GM18517 (cell line): ENCODE results near the gene AQP1.

Source experiments
- ATAC-seq: cut with Tn5 transposase; IDR thresholded peaks from one replicate; pipeline ENCODE4 v1.9.1; 2021; ENCODE audit warnings: mild to moderate bottlenecking, moderate library complexity; ENCODE audit not compliant: unreplicated experiment

Gene AQP1

DNA sequence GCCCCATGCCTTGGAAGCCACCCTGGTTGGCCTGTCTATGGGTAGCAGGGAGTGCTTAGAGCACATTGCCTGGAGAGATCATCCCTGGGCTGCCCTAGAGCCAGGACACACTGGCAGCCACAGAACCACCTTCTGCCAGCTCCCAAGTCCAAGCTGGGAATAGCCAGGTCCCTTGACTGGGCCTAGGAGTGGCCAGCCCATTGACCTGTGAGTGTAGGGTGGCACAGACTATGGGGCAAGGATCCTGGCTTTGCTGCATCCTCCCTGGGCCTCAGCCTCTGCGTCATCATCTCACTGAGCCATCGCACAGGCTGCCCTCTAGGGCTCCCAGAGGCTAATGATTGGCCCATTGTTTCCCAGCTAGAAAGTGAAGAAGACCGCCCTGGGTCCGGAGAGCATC is 7.0 kb downstream of the AQP1 start:
- no peak for ATAC-seq

DNA sequence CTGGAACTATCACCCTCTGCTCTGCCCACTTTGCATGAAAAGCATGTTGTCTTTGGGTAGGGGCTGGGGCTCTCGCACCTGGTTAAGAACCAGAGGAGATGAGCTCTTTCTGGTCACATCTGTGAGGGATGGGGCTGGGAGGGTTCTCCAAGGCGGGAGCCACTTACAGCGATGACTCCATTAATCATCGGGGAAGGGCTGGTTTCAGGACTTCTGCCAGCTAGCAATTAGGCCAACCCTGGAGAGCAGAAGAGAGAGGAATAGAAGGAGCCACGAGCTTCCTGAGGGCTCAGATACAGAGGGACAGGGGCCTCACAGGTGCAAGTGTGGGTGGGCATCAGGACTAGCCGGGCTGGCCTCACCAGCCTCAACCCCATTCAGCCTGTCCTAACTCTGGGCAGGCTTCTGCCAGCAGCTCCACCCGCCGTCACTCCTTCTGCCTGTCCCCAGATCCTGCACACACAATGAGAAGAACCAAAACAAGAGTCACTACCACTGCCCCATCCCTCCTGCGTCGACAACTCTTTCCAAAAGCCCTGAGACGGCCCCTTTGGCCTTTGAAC is 8.4 kb downstream of the AQP1 start:
- ATAC-seq: no peak

DNA sequence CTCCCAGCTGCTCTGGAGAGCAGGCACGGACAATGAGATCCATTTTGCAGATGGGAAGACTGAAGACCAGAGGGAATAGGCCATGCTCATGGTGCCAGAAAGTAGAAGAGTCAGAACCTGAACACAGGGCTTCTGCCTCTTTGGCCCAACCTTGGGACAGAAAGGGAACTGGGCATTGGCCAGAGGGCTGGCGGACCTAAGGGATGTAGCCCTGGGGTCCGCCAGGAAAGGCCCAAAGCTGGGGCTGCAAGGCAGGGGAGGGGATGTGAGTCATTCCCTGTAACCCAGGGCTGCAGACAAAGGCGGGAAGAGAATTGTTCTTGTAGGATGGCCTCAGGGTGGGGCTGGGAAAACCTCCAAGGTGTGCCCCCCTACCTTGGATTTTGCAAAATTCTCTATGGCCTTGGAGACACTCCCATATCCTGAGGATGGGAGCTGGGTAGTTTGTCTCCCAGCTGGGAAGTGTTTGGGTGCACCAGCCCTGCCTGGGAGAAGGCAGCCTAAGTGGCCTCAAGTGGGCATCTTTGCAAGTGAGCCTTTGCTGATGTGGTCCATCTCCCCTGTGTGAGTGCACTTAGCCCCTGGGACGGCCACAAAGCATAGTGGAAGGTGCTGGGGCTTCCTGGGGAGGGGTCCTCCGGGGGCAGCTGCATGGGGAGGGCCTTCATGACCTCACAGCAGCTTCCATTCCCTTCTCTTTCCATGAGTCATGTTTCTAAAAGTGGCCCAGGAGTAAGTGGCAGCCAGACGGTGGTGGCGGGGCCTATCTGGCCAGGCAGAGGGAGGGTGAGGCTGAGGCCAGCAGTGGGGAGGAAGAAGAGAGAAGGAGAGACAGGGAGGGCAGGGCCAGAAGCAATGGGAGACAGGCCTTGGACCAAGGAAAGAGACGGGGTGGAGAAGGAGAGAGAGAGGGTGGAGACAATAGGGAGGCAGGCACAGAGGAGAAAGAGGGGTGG is 9.2 kb downstream of the AQP1 start:
- ATAC-seq: no peak

DNA sequence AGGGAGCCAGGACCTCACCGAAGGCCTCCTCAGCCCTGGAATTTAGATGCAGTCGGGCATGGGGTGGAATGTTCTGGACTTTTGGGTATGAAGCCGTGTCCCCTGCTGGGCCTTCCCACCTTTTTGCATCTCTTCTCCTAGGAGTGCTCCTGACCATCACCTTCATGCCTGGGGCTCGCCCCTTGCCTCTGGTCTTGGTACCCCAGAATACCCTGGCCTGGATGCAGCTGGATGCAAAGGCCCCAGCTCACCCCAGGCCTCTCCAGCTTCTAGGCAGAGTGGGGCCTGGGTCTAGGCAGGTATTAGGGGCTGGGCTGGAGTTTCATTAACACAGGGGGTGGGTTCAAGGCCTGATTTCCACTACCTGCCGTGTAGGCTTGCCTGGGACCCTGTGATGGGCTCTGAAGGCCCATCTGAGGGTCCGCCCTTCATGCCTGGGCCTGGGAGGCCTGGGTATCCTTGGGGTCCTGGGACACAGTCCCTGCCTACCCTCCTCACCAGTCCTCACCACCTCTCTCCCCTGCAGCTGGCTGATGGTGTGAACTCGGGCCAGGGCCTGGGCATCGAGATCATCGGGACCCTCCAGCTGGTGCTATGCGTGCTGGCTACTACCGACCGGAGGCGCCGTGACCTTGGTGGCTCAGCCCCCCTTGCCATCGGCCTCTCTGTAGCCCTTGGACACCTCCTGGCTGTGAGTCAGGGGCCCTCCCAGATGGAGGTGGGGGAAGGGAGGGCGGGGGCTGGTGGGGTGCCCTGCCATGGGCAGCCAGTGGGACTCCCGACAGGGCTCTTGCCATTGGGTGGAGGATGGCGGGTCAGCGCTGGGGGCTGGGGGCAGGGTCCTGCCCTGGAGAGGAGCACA is 10.1 kb downstream of the AQP1 start:
- no peak for ATAC-seq

DNA sequence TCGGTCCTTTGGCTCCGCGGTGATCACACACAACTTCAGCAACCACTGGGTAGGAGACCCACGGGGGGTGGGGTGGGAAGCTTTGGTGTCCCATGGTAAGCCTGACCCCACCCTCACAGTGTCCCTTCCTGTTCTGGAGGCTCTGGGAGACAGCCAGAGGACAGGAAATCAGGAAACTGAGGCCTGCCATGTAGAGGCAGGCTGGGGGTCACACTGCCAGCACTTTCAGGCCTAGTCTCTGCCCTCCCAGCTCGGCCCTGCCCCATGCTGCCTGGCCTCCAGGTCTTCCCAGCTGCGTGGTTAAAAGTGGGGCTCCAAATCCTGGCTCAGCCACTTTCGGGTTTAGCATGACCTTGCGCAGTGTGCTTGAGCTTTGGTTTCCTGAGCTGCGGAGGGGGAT is 10.9 kb downstream of the AQP1 start:
- ATAC-seq: no peak

DNA sequence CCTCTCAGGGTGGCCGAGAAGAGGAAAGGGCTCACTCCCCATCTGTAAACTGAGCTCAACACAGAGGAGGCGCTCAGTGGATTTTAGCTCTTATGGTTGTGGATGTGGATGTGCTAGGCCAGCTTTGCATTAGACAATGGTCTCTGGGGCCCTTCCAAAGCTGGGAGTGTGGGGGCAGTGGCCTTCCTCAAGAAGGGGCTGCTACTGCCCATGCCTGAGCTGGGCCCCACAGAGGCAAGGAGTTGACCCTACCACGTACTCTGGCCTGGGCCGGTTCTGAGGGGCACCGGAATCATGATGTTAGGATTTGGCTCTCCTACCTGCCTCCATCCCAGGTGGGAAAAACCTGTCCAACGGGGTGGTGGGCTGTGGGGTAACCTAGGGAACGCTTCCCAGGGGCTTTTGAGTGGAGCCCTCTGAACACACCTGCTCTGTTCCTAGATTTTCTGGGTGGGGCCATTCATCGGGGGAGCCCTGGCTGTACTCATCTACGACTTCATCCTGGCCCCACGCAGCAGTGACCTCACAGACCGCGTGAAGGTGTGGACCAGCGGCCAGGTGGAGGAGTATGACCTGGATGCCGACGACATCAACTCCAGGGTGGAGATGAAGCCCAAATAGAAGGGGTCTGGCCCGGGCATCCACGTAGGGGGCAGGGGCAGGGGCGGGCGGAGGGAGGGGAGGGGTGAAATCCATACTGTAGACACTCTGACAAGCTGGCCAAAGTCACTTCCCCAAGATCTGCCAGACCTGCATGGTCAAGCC is 11.5 kb downstream of the AQP1 start:
- no peak for ATAC-seq

DNA sequence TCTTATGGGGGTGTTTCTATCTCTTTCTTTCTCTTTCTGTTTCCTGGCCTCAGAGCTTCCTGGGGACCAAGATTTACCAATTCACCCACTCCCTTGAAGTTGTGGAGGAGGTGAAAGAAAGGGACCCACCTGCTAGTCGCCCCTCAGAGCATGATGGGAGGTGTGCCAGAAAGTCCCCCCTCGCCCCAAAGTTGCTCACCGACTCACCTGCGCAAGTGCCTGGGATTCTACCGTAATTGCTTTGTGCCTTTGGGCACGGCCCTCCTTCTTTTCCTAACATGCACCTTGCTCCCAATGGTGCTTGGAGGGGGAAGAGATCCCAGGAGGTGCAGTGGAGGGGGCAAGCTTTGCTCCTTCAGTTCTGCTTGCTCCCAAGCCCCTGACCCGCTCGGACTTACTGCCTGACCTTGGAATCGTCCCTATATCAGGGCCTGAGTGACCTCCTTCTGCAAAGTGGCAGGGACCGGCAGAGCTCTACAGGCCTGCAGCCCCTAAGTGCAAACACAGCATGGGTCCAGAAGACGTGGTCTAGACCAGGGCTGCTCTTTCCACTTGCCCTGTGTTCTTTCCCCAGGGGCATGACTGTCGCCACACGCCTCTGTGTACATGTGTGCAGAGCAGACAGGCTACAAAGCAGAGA is 12.2 kb downstream of the AQP1 start:
- ATAC-seq: no peak

DNA sequence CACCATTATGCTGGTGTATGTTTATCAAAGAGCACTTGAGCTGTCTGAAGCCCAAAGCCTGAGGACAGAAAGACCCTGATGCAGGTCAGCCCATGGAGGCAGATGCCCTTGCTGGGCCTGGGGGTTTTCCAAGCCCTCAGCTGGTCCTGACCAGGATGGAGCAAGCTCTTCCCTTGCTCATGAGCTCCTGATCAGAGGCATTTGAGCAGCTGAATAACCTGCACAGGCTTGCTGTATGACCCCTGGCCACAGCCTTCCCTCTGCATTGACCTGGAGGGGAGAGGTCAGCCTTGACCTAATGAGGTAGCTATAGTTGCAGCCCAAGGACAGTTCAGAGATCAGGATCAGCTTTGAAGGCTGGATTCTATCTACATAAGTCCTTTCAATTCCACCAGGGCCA is 13.0 kb downstream of the AQP1 start:
- ATAC-seq: no peak

DNA sequence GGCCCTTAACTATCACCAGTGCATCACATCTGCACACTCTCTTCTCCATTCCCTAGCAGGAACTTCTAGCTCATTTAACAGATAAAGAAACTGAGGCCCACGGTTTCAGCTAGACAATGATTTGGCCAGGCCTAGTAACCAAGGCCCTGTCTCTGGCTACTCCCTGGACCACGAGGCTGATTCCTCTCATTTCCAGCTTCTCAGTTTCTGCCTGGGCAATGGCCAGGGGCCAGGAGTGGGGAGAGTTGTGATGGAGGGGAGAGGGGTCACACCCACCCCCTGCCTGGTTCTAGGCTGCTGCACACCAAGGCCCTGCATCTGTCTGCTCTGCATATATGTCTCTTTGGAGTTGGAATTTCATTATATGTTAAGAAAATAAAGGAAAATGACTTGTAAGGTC is 13.5 kb downstream of the AQP1 start:
- no peak for ATAC-seq

DNA sequence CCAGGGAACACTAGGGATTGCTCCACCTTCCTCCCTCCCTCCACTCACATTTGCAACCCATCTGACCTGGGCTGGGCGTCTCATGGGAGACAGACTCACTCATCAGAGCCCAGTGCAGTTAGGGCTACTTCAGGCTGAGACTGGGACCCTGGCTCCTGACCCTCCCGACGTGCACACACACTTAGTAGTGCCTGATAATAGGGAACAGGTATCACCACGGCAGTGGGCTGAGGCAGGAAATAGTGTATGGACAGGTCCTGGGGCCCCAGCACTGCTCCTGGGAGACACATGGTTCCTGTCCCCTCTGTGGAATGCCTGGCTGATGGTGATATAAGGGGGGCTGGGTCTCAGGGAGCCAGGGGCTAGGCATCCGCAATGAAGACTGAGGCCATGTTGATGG is 14.3 kb downstream of the AQP1 start:
- ATAC-seq: no peak

DNA sequence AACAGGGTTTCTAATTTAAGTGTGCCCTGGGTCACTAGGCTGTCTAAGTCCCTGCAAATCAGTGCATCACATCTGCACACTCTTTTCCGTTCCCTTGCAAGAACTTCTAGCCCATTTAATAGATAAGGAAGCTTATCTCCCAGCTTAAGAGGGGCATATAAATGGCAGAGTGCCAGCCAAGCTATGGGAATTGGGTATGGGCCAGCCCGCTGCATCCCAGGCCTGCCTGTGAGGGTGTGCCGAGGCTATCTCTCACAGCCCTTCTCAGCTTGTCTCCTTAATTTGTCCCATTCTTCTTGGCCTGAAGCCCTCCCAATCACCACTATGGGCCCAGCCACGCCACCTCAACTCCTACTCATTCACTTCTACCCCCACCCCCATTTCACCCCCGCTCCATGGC is 14.7 kb downstream of the AQP1 start:
- ATAC-seq: no peak

DNA sequence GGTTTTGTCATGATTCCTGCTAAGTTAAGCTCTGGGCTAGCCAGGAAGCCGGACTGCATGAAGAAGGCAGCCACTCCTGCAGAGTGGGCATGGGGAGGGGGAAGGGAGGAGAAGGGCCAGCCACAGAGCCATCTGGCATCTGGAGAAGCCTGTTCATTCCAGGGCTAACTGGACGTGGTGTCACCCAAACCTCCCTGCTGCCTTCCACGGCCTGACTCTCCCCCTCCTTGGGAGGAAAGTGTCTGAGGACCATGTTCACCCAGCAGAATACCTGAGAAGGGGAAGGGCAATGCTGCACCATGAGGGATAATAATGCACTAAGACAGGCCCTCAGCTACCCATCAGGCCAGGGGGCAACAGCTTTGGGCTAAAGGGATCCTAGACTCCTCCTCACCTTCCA is 15.4 kb downstream of the AQP1 start:
- ATAC-seq: no peak

DNA sequence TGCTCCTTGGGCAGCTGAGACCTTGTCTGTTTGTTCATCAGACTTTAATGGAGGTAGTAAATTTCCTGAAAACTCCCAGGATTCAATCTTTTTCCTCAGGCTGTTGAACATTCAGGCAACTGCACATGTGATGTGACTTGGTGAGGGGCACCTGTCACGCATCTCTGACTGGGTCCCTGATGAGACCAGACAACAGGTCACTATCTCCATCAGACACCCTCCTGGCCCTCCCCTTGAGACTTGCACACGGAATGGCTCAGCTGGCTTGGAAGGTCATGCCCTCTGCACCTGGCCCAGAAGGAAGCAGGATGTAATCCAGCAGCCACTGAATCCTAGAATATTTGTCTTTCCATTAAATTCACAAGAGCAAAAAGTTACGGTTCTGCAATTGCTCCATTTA is 15.9 kb downstream of the AQP1 start:
- no peak for ATAC-seq

DNA sequence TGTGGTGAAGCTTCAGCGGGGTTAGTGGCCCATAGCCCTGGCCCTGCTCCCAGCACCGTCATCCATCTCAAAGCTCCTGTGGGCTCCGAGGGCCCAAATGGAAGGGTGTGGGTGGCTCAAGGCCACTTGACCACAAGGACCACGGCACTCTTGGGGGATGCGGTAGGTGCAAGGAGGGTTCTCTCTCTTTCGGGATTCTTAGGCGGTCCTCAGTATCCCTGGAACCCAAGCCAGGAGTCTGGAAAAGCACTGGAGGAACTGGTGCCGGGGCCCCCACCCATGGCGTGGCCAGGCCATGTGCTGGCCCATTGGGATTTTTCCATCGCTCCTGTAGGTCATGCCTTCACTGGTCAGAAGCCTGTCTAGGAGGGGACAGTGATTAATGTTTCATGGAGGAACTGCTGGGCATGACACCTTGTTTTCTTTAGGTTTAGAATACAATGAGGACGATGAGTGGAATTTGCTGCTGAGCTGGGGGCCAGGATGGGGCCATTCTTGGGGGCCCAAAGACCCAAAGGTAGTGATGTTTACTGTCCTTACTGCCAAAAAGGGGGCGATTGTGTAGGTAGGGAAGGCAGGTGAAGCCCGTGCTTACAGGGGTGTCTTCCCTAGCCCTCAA is 16.7 kb downstream of the AQP1 start:
- no peak for ATAC-seq

DNA sequence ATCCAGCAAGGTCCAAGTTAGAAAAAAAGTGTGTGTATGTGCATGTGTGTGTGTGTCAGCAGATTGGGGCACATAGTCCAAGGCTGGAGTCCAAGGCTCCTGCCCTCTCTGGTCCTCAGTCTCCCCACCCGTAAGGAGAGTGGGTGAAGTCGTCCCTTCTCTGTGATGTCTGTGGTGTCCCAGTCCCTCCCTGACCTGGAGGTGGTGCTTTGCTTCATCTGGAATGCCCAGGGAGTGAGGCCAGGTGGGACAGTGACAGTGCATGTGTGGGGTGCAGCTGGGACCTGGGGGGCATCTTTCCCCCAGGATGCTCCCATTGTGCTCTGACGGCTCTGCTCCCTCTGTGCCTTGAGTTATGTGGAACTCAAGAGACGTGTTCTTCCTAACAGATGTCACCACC is 18.0 kb downstream of the AQP1 start:
- ATAC-seq: no peak

DNA sequence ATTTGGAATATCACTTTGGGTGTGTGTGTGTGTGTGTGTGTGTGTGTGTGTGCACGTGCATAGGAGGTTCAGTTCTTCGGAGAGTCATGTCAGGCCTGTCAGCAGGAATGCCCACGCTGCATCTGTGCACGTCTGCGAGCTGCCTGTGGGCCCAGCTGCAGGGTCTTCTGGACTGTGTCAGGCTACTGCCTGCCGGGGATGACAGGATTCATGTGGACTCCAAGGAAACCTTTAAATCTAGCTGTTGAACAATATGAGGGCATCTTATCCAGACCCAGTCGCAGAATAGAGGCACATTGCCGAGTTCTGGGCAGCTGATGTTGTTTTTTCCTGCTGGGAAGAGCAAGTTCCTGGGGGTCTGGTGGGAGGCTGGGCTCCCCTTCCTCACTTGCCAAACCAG is 19.0 kb downstream of the AQP1 start:
- ATAC-seq: no peak

DNA sequence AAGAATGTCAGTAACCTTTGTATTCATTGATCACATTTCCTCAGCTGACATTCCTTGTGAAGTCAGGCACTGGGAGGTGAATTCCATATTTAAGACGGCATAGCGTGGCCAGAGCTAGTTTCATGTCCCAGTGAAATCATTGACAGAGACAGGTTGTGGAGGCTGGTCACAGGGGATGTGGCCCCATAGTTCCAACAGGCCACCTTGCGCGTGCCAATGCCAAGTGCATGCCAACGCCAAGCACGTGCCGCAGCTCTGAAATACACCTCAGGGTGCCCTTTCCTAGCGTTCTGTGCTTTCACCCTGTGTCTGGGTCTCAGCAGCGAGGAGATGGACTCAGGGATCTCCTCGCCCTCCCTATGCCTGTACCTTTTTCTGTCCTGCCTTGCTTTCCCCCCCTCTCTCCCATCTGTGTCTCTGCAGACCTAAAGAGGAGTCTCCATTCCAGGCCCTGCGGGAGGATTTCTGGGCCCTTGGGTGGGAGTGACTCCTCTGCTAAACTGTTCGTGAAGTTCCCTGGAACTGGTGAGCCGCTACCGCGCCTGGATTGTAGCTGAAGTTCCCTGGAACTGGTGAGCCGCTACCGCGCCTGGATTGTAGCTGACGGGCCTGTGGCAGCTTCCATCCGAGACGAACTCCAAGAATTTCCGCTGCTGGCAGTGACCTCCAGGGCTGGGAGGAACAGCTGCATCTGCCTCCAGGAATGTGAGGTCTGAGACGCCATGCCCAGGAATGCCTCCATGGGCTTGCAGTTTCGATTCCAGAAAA is 19.7 kb downstream of the AQP1 start:
- ATAC-seq: no peak

DNA sequence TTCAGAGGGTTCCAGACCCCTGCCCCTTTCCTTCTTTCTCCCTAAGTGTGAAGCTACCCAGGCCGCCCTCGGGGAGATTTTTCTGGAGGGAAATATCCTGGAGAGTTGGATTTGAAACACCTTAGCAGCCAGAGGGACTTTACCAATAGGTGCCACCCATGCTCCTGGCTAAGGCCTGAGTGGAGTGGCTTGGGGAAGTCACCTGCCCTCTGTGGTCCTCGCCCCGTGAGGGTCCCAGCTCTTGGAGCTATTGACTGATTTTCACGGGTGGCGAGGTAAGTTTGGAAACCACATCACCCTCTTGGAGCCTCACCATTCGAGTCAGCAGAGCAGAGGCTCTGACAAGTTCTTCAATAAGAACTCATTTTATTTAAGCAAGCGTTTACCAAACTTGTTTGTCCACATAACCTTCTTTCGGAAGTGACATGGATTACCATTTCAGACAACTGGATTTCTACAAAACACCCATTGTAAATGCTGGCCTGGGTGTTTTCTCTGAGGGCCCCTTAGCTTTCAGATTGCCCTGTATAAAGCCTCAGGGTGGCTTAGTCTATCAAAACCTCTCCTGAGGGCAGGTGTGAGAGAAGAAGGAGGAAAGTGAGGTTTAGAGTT is 20.4 kb downstream of the AQP1 start:
- ATAC-seq: no peak

DNA sequence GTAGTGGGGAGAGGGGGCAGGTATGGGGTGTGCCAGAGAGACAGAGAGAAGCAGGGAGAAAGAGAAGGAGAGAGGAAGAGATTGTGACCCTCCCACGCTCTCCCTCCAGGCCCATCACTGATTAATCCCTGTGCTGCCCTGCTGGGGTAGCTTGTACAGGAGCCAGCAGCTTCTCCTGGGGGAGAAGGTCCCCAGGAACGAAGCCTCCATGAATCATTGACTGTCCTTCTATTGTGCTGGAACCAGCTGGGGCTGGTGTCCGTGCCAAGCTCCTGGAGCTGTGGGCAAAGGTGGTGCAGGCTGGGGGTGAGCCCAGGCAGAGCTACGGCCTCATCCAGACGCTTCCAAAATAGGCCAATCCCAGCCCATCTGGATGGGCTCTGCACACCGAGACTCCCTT is 20.9 kb downstream of the AQP1 start:
- no peak for ATAC-seq
